HUES48 (cell line): ENCODE results near the gene INHBE.

Source experiments
- H3K27ac ChIP-seq: one replicate; pipeline ENCODE4 v1.7.0; 2013; ENCODE audit warnings: low read depth, low read length, inconsistent platforms
- H3K27me3 ChIP-seq: 2 replicates; pipeline ENCODE4 v1.6.1; 2013; ENCODE audit warnings: mild to moderate bottlenecking, low read length; ENCODE audit not compliant: control insufficient read depth, insufficient read depth
- H3K36me3 ChIP-seq: 2 replicates; pipeline ENCODE4 v1.6.1; 2013; ENCODE audit warnings: low read length; ENCODE audit not compliant: control insufficient read depth, insufficient read depth
- H3K4me1 ChIP-seq: 2 replicates; pipeline ENCODE4 v1.6.1; 2013; ENCODE audit warnings: mild to moderate bottlenecking, low read length; ENCODE audit not compliant: control insufficient read depth, insufficient read depth
- H3K4me3 ChIP-seq: 2 replicates; pipeline ENCODE4 v1.5.1; 2013; ENCODE audit warnings: mild to moderate bottlenecking, low read depth, low read length
- H3K9ac ChIP-seq: 2 replicates; pipeline ENCODE4 v1.6.1; 2013; ENCODE audit warnings: mild to moderate bottlenecking, low read depth, low read length, moderate library complexity
- H3K9me3 ChIP-seq: 2 replicates; pipeline ENCODE4 v1.6.1; 2013; ENCODE audit warnings: low read length; ENCODE audit not compliant: control insufficient read depth, insufficient read depth

INHBE gene

GRCh38 chr12:57455374-57456144 is 452 bp downstream of the INHBE start:
- Histone ChIP-seq H3K4me3 (peak overlapping the region; percentile 47), H3K36me3 (no peaks in the 10 kb centered on the region), H3K27ac (no peak overlapping the region), H3K9ac (0 out of 2 replicates have a peak overlapping the region, but pooled peaks have one; percentile 5), H3K4me1 (peaks cover 39% of the 10 kb centered on the region), H3K27me3 (no peaks in the 10 kb centered on the region), H3K9me3 (no peaks in the 10 kb centered on the region)

- peak overlapping the region; percentile 47 for H3K4me3 ChIP-seq
- H3K4me1 ChIP-seq = peaks cover 39% of the 10 kb centered on the region
- no peaks in the 10 kb centered on the region for H3K27me3 ChIP-seq
- H3K36me3 ChIP-seq = no peaks in the 10 kb centered on the region
- H3K9me3 ChIP-seq = no peaks in the 10 kb centered on the region
- no peak overlapping the region for H3K9ac ChIP-seq
- no peak overlapping the region for H3K27ac ChIP-seq
Measured at GRCh38 chr12:57456145-57456700, 1.1 kb downstream of the INHBE start.

GRCh38 chr12:57456737-57457490 is 1.8 kb downstream of the INHBE start:
- Histone ChIP-seq H3K9ac (no peak overlapping the region), H3K9me3 (no peaks in the 10 kb centered on the region), H3K4me1 (peaks cover 36% of the 10 kb centered on the region), H3K27ac (no peak overlapping the region), H3K4me3 (no peak overlapping the region), H3K36me3 (no peaks in the 10 kb centered on the region), H3K27me3 (no peaks in the 10 kb centered on the region)

GRCh38 chr12:57458665-57459054 is 3.6 kb downstream of the INHBE start:
- peaks cover 31% of the 10 kb centered on the region for H3K4me1 ChIP-seq
- H3K9ac ChIP-seq = peak overlapping the region; percentile 11; the same call in 1 of the 2 replicates
- no peaks in the 10 kb centered on the region for H3K9me3 ChIP-seq
- H3K4me3 ChIP-seq = peak overlapping the region; percentile 86
- peak overlapping the region; percentile 72 for H3K27ac ChIP-seq
- no peaks in the 10 kb centered on the region for H3K27me3 ChIP-seq
- no peaks in the 10 kb centered on the region for H3K36me3 ChIP-seq

- Histone ChIP-seq H3K4me1 (peaks cover 31% of the 10 kb centered on the region), H3K27me3 (no peaks in the 10 kb centered on the region), H3K36me3 (no peaks in the 10 kb centered on the region), H3K9ac (peak overlapping the region; percentile 45), H3K9me3 (no peaks in the 10 kb centered on the region), H3K4me3 (peak overlapping the region; percentile 86), H3K27ac (peak overlapping the region; percentile 74)
Measured at GRCh38 chr12:57459055-57459749, 4.1 kb downstream of the INHBE start.

- peak within 1 kb of the TSS; percentile 94 for H3K27ac ChIP-seq
- peaks cover 25% of the 10 kb centered on the region for H3K4me1 ChIP-seq
Measured at GRCh38 chr12:57459750-57460467, 4.8 kb downstream of the INHBE start, which contains the start of gene GLI1. Gene GLI1 (plus strand): TSS chr12:57459785. CDS start chr12:57463692, 3,907 bp downstream.

GRCh38 chr12:57460468-57460784 is 5.3 kb downstream of the INHBE start:
- peak overlapping the region; percentile 87 for H3K4me3 ChIP-seq
- no peaks in the 10 kb centered on the region for H3K9me3 ChIP-seq
- H3K36me3 ChIP-seq = peaks cover 4% of the 10 kb centered on the region; the same call in 1 of the 2 replicates
- peak overlapping the region; percentile 22; the same call in 1 of the 2 replicates for H3K9ac ChIP-seq
- peaks cover 22% of the 10 kb centered on the region for H3K4me1 ChIP-seq
- H3K27ac ChIP-seq = peak overlapping the region; percentile 94
- H3K27me3 ChIP-seq = no peaks in the 10 kb centered on the region

More at GRCh38 chr12:57459750-57460467, 4.8 kb downstream of the INHBE start, which contains the start of gene GLI1:
- Histone ChIP-seq H3K36me3 (peaks cover 4% of the 10 kb centered on the region; the same call in 1 of the 2 replicates), H3K27me3 (no peaks in the 10 kb centered on the region), H3K4me3 (peak within 1 kb of the TSS; percentile 87), H3K9ac (peak within 1 kb of the TSS; percentile 45), H3K9me3 (no peaks in the 10 kb centered on the region)

GRCh38 chr12:57460841-57461275 is 5.8 kb downstream of the INHBE start:
- Histone ChIP-seq H3K9me3 (no peaks in the 10 kb centered on the region), H3K27me3 (no peaks in the 10 kb centered on the region), H3K9ac (peak overlapping the region; percentile 82), H3K4me1 (peaks cover 17% of the 10 kb centered on the region), H3K36me3 (peaks cover 8% of the 10 kb centered on the region; the same call in 1 of the 2 replicates), H3K4me3 (peak overlapping the region; percentile 87), H3K27ac (peak overlapping the region; percentile 94)

- H3K9me3 ChIP-seq = no peaks in the 10 kb centered on the region
- H3K9ac ChIP-seq = peak overlapping the region; percentile 82
- H3K4me3 ChIP-seq = peak overlapping the region; percentile 87
- peak overlapping the region; percentile 94 for H3K27ac ChIP-seq
- no peaks in the 10 kb centered on the region for H3K27me3 ChIP-seq
- peaks cover 13% of the 10 kb centered on the region; the same call in 1 of the 2 replicates for H3K36me3 ChIP-seq
- peaks cover 14% of the 10 kb centered on the region for H3K4me1 ChIP-seq
Measured at GRCh38 chr12:57461276-57461916, 6.3 kb downstream of the INHBE start.

GRCh38 chr12:57461917-57462250 is 6.8 kb downstream of the INHBE start:
- Histone ChIP-seq H3K4me3 (peak overlapping the region; percentile 87), H3K27ac (peak overlapping the region; percentile 94), H3K9ac (peak overlapping the region; percentile 82)

More at GRCh38 chr12:57461917-57462250, 6.8 kb downstream of the INHBE start:
- Histone ChIP-seq H3K9me3 (no peaks in the 10 kb centered on the region), H3K4me1 (peaks cover 10% of the 10 kb centered on the region), H3K36me3 (peaks cover 13% of the 10 kb centered on the region; the same call in 1 of the 2 replicates), H3K27me3 (no peaks in the 10 kb centered on the region)
